ENCODE measurements around the gene SUPT20HL1.

Gene SUPT20HL1

GRCh38 chrX:24399550-24399949, 39.1 kb downstream of the SUPT20HL1 start:
- DNase-seq: no peak

GRCh38 chrX:24405959-24406358, 45.5 kb downstream of the SUPT20HL1 start:
- DNase-seq: no peak

All from NCI-H1436 treated with DMSO at 0.1 percent for 48 hours (cell line).